HG02884 (cell line): Measurements from ENCODE around the gene DCTPP1.
"Not testable (repeated sequence)": the region's sequence is repeated elsewhere in the genome, so short reads cannot be mapped to it uniquely, and the experiment has no call there.

Experiments used
- ATAC-seq: cut with Tn5 transposase; IDR thresholded peaks from one replicate; pipeline ENCODE4 v1.9.1; 2021; ENCODE audit warnings: mild to moderate bottlenecking, moderate library complexity; ENCODE audit not compliant: unreplicated experiment

Gene DCTPP1

DNA sequence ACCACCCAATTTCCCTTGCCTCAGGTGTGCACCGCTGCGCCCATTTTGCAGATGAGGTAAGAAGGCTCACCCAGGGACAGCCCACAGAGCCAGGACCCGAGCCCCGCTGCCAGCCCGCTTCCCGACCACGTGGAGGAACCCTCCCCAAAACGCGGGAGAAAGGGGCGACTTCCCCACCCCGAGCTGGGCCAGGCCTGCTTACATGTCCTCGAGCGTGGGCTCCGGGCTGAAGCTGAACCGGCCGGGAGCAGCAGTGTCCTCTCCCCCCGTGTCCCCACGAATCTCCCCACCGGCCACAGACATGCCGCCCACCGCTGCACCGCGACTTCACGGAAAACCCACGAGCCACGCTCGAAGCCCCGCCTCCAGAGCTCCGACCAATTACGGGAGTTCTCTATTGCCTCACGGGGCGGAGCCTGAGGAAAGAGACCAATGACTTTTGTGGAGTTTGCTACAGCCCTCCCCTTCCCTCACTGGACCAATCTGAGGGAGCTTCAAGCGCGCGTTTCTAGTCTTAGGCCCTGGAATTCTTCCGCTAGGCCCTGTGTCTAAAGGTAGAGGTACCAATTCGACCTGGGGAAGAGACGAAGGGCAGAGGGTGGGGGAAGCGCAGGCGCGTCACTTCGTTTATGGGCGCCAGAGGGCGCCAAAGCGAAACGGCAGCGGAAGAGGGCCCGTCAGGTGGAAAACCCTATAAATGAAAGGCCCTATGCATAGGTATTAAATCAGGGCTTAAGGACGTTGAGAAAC, at the start of gene DCTPP1:
Gene DCTPP1 (minus strand): TSS at position 353 of the 750 bp plus-strand sequence. CDS start 50 bp downstream, at position 303.
- peak; percentile 96 for ATAC-seq

DNA sequence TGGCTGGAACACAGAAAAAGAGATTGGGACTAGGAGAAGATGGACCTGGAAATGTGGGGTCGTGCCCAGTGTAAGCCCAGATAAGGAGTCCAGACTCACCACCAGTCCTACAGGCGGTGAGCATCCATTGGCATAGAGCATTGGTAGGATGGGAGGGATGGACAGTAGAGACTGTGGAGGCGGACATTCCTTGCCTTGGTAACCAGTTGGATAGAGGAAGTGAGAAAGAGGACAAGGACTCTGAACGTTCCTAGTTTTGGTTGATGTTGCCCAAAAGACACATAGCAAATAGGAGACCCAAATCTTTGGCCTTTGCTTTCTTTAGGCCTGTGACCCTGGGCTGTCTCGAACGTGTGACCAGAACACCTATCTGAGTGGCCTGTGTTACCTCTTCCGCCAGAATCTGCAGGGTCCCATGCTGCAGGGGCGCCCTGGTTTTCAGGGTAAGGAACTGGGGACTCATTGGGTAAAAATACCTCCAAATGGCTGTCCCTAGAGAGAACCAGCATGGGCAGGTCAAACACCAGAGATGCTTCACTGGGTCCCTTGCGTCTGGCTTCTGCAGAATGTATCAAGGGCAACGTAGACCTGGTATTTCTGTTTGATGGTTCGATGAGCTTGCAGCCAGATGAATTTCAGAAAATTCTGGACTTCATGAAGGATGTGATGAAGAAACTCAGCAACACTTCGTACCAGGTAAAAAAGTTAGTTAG, 49.1 kb upstream of the DCTPP1 start:
- no peak for ATAC-seq

DNA sequence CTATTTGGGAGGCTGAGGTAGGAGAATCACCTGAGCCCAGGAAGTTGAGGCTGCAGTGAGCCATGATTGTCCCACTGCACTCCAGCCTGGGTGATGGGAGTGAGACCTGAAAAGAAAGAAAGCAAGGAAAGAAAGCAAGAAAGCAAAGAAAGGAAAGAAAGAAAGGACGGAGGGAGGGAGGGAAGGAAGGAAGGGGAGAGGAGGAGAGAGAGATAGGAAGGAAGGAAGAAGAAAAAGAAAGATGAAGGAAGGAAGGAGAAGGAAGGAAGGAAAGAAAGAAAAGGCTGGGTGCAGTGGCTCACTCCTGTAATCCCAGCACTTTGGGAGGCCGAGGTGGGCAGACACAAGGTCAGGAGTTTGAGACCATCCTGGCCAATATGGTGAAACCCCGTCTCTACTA, 47.9 kb upstream of the DCTPP1 start:
- not testable (repeated sequence) for ATAC-seq

DNA sequence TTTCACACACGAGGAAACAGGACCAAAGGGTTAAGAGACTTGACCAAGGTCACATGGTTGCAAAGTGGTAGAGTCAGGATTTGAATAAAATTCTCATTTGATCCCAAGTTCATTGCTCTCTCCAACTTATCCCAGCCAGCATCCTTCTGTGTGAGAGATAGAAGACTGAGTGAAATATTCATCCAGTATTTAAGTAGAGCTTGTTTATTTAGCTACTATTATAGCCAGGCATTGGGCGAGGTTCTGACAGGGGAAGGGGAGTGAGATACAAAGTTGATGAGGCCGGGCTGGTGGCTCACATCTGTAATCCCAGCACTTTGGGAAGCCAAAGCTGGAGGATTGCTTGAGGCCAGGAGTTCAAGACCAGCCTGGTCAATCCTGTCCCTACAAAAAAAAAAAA, 47.2 kb upstream of the DCTPP1 start:
- ATAC-seq: no peak

DNA sequence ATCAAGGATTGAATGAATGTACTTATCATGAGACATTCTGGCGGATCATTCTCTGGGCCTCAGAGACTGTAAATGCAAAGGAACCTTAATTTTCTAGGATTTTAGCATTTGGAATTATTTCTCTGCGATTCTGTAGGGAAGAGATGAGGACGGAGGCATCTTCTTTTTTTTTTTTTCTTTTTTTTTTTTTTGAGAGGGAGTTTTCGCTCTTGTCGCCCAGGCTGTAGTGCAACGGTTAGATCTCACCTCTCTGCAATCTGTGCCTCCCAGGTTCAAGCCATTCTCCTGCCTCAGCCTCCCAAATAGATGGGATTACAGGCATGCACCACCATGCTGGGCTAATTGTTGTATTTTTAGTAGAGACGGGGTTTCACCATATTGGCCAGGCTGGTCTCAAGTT, 44.9 kb upstream of the DCTPP1 start:
- no peak for ATAC-seq

DNA sequence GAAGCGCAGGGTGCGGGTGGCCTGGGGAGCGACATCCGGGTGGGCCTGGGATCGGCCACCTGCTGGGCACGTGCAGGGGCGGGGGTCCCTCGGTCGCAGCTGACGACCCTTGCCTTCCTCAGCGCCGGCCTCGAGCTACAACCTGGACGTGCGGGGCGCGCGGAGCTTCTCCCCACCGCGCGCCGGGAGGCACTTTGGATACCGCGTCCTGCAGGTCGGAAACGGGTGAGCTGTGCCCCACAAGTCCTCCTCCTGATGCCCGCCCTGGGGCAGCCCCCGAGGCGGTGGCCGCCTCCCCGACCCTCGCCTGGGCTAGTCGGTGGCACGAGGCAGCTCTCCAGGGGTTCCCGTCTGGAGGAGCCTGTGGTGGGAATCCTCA, 44.2 kb upstream of the DCTPP1 start:
- ATAC-seq: no peak

DNA sequence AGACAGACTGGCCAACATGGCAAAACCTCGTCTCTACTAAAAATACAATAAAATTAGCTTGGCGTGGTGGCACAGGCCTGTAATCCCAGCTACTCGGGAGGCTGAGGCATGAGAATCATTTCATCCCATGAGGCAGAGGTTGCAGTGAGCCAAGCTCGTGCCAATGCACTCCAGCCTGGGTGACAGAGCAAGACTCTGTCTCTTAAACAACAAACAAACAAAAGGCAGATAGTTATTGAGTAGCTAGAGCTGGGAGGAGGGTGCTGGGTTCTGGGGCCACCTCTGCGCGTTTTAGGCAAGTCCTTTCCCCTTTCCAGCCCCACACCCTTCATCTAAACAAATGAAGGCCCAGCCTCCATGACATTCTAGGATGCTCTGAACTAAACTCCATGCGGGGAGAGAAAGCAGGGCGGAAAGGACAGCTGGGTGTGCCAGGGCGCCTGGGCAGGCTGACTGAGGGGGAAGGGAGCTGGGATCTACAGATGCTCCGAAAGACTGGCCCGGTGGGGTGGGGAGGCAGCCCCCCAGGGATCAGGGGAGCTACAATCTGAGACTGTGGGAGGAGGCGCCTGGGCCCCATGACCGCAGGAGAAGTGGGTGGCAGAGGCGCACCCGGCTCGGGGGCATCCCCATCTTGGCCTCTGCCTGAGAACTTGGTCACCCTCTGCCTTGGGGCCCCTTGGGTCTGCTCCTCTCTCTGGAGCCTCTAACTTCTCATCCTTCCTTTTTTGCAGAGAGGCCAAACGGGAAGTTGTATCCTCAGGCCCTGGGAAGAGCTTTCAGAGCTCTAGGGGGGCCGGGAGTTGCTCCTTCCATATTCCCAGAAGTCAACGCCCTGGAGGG, 43.6 kb upstream of the DCTPP1 start:
- ATAC-seq: no peak

DNA sequence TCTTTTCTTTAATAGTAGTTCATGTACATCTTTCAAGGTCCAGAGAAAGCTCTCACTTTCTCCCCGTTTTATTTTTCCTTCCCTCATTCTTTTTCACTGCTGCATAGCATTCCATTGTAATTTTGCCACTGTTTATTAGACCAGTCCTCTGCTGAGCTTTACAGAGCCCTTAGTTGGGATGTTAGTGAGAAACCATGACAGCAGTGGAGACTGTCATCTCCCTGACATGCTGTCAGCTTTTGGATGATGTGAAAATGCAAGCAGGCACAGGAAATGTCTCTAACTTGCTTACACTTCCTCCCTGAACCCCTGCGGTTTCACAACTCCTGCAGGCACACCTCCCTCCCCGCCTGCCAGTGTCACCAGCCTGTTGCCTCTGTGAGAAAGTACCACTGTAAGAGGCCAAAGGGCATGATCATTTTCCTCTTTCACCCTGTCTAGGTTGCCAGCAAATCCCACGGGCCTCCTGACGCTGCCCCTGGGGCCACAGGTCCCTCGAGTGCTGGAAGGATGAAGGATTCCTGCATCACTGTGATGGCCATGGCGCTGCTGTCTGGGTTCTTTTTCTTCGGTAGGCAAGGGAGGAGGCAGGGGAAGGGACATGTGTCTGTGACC, 42.6 kb upstream of the DCTPP1 start, which contains the start of gene ITGAL:
Gene ITGAL (plus strand): TSS at position 415 of the 615 bp plus-strand sequence. CDS start 96 bp downstream, at position 511.
- no peak for ATAC-seq

DNA sequence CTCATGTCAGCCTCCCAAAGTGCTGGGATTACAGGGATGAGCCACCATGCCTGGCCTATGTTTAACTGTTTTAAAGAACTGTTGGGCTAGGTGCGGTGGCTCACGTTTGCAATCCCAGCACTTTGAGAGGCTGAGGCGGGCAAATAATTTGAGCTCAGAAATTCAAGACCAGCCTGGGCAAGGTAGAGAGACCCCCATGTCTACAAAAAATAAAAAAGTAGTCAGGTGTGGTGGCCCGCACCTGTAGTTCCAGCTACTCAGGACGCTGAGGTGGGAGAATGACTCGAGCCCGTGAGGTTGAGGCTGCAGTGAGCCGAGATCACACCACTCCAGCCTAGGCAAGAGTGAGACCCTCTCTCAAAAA, 40.8 kb upstream of the DCTPP1 start:
- ATAC-seq: no peak

DNA sequence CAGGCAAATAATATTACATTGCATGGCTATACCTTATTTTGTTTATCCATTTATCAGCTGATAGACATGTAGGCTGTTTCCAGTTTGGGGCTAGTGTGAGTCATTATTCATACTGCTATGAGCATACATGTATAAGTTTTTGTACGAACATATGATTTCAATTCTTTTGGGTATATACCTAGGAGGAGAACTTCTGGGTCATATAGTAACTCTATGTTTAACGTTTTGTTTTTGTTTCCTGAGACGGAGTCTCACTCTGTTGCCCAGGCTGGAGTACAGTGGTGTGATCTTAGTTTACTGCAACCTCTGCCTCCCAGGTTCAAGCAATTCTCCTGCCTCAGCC, 40.3 kb upstream of the DCTPP1 start:
- no peak for ATAC-seq

DNA sequence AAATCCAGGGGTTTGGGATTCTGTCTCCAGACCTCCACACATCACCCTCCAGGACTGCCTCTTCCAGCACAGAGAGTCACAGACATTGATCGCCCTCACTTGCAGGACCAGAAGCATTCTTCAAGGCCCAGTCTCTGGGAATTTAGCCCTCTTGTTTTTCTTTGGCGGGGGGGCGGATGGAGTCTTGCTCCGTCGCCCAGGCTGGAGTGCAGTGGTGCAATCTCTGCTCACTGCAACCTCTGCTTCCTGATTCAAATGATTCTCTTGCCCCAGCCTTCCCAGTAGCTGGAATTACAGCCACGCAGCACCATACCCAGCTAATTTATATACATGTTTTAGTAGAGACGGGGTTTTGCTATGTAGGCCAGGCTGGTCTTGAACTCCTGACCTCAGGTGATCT, 34.2 kb upstream of the DCTPP1 start:
- no peak for ATAC-seq

DNA sequence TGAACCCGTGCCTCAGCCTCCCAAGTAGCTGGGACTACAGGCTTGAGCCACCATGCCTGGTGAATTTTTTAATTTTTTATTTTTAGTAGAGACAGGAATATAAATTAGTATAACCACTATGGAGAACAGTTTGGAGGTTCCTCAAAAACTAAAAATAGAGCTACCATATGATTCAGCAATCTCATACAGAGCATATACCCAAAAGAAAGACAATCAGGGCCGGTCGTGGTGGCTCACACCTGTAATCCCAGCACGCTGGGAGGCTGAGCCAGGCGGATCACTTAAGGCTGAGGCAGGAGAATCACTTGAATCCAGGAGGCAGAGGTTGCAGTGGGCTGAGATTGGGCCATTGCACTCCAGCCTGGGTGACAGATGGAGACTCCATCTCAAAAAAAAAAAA, 31.6 kb upstream of the DCTPP1 start:
- ATAC-seq: not testable (repeated sequence)

DNA sequence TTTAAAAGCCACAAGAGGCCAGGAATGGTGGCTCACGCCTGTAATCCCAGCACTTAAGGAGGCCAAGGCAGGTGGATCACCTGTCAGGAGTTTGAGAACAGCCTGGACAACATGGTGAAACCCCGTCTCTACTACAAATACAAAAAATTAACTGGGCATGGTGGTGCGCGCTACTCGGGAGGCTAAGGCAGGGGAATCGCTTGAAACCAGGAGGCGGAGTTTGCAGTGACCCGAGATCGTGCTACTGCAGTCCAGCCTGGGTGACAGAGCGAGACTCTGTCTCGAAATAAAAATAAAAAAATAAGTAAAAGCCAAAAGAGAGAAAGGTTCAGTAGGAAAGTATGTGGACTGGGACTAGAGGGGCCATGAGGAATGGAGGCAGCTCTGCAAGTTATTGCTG, 29.6 kb upstream of the DCTPP1 start:
- no peak for ATAC-seq

DNA sequence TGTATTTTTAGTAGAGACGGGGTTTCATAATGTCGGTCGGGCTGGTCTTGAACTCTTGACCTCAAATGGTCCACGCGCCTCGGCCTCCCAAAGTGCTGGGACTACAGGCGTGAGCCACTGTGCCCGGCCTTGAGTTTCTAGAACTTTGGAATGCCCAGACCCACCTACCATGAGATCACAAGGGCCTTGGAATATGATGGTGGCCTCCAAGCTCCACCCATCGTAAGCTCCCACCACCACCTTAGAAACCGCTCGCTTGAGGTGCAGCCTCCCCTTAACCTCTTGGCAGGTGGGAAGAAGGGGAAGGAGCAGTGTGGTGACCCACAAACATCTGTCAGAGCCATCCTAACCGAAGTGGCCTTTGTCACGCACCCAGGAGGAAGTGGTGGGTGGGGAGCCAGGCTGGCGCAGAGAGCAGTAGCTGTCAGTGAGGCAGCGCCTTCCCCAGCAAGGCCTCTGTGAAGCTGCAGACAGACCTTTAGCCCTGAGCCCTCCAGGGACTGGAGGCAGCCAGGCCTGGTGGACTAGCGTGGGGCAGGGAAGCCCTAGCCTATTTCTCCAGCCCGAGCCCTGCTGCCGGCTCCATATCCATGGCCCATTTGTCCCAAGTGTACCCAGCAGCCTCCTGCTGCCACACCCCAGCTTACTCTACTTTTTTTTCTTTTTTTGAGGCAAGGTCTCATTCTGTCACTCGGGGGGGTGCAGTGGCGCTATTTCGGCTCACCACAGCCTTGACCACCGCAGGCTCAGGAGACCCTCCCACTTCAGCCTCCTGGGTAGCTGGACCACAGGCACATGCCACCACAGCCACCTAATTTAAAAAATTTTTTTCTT, 28.9 kb upstream of the DCTPP1 start:
- peak; percentile 83 for ATAC-seq

DNA sequence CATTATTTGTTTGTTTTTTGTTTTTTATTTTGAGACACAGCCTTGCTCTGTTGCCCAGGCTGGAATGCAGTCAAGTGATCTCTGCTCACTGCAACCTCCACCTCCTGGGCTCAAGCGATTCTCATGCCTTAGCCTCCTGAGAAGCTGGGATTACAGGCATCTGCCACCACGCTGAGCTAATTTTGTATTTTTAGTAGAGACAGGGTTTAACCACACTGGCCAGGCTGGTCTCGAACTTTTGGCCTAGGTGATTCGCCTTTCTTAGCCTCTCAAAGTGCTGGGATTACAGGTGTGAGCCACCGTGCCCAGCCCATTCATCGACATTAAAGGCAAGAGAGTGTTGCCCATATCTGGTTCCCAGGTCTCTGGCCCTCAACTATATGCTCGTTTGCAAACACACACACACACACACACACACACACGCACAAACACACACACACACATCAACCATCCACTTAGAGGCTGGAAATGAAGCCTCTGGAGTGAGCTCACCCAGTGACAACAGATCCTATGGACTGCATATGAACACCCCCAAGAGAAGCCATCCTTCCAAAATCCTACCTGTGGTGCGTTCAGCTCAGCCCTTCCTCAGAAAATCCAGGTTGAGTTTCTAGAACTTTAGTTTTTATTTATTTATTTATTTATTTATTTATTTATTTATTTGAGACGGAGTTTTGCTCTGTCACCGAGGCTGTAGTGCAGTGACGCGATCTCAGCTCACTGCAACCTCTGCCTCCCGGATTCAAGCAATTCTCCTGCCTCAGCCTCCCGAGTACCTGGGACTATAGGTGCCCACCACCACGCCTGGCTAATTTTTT, 28.1 kb upstream of the DCTPP1 start:
- no peak for ATAC-seq

DNA sequence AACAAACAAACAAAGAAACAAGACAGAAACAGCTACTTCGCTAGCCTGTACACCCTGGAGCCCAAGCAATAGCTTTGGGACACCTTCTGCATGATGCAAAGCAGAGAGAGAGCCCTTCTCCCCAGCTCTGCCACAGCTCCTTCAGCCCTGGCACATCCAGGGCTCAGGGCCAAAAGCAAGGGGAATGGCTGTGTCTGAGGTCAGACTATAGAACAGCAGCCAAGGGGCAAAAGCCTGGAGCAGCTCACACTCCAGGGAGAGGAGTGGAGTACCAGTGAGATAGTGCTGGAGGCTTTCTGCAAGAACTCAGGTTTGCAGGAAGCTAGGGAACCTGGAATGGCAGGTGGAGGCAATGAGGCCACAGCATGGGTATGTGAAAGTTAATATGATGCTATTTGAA, 27.4 kb upstream of the DCTPP1 start:
- no peak for ATAC-seq

DNA sequence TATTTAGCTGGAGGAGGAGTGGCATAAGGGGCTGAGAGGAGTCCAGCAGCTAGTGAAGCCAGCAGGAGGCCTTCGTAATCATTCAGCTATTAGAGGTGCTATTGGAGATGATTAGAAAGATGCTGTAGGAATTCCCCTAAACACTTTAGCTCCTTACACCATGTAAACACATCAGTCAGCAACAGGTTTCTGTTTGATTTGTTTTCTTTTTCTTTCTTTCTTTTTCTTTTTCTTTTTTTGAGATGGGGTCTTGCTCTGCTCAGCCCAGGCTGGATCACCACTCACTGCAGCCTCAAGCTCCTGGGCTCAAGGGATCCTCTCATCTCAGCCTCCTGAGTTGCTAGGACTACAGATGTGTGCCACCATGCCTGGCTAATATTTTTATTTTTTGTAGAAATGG, 26.5 kb upstream of the DCTPP1 start:
- ATAC-seq: no peak

DNA sequence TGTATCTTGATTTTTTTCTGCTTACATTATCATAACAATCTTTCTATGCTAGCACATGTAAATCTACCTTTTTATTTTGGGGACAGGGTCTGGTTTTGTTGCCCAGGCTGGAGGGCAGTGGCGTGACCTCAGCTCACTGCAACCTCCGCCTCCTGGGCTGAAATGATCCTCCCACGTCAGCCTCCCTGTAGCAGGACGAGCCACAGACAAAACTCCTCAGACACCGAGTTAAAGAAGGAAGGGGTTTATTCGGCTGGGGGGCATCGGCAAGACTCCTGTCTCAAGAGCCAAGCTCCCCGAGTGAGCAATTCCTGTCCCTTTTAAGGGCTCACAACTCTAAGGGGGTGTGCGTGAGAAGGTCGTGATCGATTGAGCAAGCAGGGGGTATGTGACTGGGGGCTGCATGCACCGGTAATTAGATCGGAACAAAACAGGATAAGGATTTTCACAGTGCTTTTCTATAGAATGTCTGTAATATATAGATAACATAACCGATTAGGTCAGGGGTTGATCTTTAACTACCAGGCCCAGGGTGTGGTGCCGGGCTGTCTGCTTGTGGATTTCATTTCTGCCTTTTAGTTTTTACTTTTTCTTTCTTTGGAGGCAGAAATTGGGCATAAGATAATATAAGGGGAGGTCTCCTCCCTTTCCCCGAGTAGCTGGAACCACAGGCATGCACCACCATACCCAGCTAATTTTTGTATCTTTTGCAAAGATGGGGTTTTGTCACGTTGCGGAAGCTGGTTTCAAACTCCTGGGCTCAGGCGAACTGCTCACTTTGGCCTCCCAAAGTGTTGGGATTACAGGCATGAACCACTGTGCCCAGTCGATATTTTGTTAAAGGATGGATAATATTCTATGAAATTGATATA, 23.1 kb upstream of the DCTPP1 start:
- not testable (repeated sequence) for ATAC-seq

DNA sequence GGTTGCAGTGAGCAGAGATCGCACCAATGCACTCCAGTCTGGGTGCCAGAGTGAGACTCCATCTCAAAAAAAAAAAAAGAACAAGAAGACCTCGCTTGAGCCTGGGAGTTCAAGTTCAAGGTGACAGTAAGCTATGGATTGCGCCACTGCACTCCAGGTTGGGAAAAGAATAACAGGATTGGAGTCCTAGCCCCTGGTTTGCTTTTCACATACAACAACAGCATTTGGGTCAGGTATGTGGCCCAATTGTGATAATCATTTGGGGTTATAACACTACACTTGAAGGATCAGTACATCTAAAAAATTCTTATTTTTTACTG, 19.2 kb upstream of the DCTPP1 start:
- no peak for ATAC-seq
